Adrenal gland (tissue), 5 donors: ENCODE data around the gene FOXN3.

Experiments used
- POLR2A ChIP-seq, 2 donors: fragments of 450-650 bp; IDR thresholded peaks; one replicate each; pipeline ENCODE4 v1.6.1; 2017; ENCODE audit warnings: antibody characterized with exemption in 2 of 2, mild to moderate bottlenecking in 2 of 2, moderate library complexity in 1 of 2
- TF ChIP-seq, protein P1 (sequence below), 6 experiments: fragments of 450-650 bp in 4 of 6; fragments of 200-600 bp in 2 of 6; sonication (generic) in 1 of 6; IDR thresholded peaks; 1 replicate in 5 of 6; 2 replicates in 1 of 6; pipeline versions ENCODE4 v1.5.1 to v1.8.0; 2016 to 2021; ENCODE audit warnings: antibody characterized with exemption in 6 of 6, mild to moderate bottlenecking in 2 of 6, moderate library complexity in 1 of 6
- donor health status: DM: no; HTN: no; CAD: no.

DNA sequence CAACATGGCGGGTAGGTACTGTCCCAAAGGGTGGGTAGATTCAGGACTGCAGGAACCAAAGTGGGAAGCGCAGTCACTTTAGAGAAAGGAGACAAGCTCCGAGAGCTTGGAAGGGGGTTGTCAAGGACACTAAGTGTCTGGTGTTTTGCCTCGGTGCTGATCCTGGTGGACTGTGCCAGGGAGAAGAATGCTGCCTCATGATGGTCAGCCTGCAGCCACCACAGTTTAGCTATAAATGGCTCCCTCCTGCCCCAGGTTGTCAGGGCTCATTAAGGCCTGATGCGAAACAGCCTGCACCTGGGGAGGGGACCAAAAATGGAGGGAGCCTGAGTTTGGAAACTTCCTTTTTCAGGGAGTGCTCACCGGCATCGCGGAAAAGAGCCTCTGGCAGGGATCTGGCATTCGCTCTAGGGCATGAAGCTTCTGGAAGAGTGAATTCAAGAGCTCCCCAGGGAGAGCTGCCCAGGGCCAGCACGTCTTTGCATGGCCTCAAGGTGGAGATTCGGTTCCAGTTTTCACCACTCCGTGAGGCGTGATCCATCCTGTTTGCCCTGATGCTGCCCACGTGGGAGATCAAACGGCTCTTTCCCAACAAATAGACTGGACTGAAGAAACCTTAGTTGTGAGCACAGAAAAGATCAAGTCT is 164.0 kb downstream of the FOXN3 start:
- TF ChIP-seq, protein P1, sequence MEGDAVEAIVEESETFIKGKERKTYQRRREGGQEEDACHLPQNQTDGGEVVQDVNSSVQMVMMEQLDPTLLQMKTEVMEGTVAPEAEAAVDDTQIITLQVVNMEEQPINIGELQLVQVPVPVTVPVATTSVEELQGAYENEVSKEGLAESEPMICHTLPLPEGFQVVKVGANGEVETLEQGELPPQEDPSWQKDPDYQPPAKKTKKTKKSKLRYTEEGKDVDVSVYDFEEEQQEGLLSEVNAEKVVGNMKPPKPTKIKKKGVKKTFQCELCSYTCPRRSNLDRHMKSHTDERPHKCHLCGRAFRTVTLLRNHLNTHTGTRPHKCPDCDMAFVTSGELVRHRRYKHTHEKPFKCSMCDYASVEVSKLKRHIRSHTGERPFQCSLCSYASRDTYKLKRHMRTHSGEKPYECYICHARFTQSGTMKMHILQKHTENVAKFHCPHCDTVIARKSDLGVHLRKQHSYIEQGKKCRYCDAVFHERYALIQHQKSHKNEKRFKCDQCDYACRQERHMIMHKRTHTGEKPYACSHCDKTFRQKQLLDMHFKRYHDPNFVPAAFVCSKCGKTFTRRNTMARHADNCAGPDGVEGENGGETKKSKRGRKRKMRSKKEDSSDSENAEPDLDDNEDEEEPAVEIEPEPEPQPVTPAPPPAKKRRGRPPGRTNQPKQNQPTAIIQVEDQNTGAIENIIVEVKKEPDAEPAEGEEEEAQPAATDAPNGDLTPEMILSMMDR (IDR thresholded peaks at IDR 0.05), result peak in 2 of 6 experiments; percentile 7 to 12
- no peak for TF ChIP-seq POLR2A (IDR thresholded peaks at IDR 0.05)
